ENCODE results near the gene PDXP.

GRCh38 chr22:37657590-37658132, 862 bp upstream of the PDXP start:
- no peak for TF ChIP-seq CTCF (IDR thresholded peaks at IDR 0.05 in 8 of 11, conservative IDR thresholded peaks at IDR 0.05 in 3 of 11)
- TF ChIP-seq POLR2A (IDR thresholded peaks at IDR 0.05): no peak
